Activated CD4-positive, alpha-beta T cell treated with anti-CD3 and anti-CD28 coated beads for 48 hours (primary cell): ENCODE results near the gene NLRP4.
"Not testable (repeated sequence)": the region's sequence is repeated elsewhere in the genome, so short reads cannot be mapped to it uniquely, and the experiment has no call there.

ENCODE experiments used
- DNase-seq: peaks from one replicate; pipeline ENCODE4 v3.0.0-alpha.2; 2020

The NLRP4 gene

GRCh38 chr19:55901369-55902079 is 65.2 kb downstream of the NLRP4 start:
- DNase-seq = no peak

- DNase-seq = no peak
Measured at GRCh38 chr19:55902080-55902751, 65.9 kb downstream of the NLRP4 start.

GRCh38 chr19:55907286-55907685 is 70.9 kb downstream of the NLRP4 start:
- DNase-seq = no peak

GRCh38 chr19:55907746-55908145 is 71.4 kb downstream of the NLRP4 start:
- no peak for DNase-seq

- no peak for DNase-seq
Measured at GRCh38 chr19:55909801-55910200, 73.5 kb downstream of the NLRP4 start.

- DNase-seq = no peak
Measured at GRCh38 chr19:55912916-55913315, 76.6 kb downstream of the NLRP4 start.

- DNase-seq = peak; percentile 3
Measured at GRCh38 chr19:55913643-55914268, 77.4 kb downstream of the NLRP4 start.

- DNase-seq = no peak
Measured at GRCh38 chr19:55923556-55923955, 87.2 kb downstream of the NLRP4 start.

- no peak for DNase-seq
Measured at GRCh38 chr19:55927991-55928390, 91.7 kb downstream of the NLRP4 start.

GRCh38 chr19:55929258-55929657 is 92.9 kb downstream of the NLRP4 start:
- not testable (repeated sequence) for DNase-seq

GRCh38 chr19:55930996-55931515 is 94.7 kb downstream of the NLRP4 start:
- no peak for DNase-seq
